Measurements from ENCODE around the gene CYP27A1.

Gene CYP27A1

GRCh38 chr2:218781691-218782527 lies at the start of gene CYP27A1:
Gene CYP27A1 (plus strand): TSS chr2:218782147. CDS start chr2:218782183, 36 bp downstream.
- Mint-ChIP-seq H3K4me1 (ENCODE audit: low read depth) (peaks cover 8% of the 10 kb centered on the region), H3K9me3 (peaks cover 9% of the 10 kb centered on the region), H3K4me3 (no peak within 1 kb of the TSS), H3K27me3 (peaks cover 55% of the 10 kb centered on the region), H3K27ac (no peak within 1 kb of the TSS), H3K36me3 (ENCODE audit: low read depth) (peaks cover 9% of the 10 kb centered on the region)
- no peak for DNase-seq

- Mint-ChIP-seq H3K4me3 (no peak overlapping the region), H3K27ac (no peak overlapping the region), H3K36me3 (ENCODE audit: low read depth) (peaks cover 76% of the 10 kb centered on the region), H3K27me3 (no peaks in the 10 kb centered on the region), H3K4me1 (ENCODE audit: low read depth) (peaks cover 26% of the 10 kb centered on the region), H3K9me3 (peaks cover under 1% of the 10 kb centered on the region)
- DNase-seq, result no peak
Measured at GRCh38 chr2:218732761-218733158, 49.2 kb upstream of the CYP27A1 start.

DNA sequence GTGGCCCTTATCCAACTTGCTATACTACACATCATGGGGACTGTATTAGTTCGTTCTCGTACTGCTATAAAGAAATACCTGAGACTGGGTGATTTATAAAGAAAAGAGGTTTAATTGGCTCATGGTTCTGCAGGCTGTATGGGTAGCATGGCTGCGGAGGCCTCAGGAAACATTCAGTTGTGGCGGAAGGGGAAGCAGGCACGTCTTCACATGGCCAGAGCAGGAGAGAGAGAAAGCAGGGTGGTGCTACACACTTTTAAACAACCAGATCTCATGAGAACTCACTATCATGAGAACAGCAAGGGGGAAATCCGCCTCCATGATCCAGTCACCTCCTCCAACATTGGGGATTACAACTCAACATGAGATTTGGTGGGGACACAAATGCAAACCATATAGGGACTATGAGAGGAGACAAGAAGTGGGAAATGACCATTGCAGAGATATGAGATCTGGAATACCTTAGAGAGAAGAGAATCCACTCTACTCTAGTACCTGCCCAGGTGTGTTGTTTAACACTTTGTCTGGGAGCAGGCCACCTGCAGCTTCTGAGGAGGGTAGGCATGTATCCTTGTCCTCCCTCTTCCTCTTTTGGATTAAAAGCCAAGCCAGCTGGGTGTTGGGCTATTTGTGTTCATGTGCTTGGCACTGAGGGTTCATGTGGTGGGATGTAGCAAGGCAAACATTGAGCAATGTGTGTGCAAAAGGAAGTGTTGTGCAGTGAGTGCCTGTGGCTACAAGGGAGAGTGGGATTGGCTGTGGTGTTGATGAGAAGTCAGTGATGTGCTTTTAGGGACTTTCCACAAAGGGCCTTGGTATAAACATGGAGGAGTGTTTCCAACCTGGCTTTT lies 48.6 kb upstream of the CYP27A1 start:
- Mint-ChIP-seq H3K9me3 (no peaks in the 10 kb centered on the region), H3K27ac (peak overlapping the region; percentile 29), H3K4me3 (no peak overlapping the region), H3K4me1 (ENCODE audit: low read depth) (peaks cover 25% of the 10 kb centered on the region), H3K36me3 (ENCODE audit: low read depth) (peaks cover 79% of the 10 kb centered on the region), H3K27me3 (no peaks in the 10 kb centered on the region)
- no peak for DNase-seq

GRCh38 chr2:218734190-218734975 lies 47.6 kb upstream of the CYP27A1 start:
- H3K27ac Mint-ChIP-seq, result no peak overlapping the region
- H3K4me3 Mint-ChIP-seq, result no peak overlapping the region

DNA sequence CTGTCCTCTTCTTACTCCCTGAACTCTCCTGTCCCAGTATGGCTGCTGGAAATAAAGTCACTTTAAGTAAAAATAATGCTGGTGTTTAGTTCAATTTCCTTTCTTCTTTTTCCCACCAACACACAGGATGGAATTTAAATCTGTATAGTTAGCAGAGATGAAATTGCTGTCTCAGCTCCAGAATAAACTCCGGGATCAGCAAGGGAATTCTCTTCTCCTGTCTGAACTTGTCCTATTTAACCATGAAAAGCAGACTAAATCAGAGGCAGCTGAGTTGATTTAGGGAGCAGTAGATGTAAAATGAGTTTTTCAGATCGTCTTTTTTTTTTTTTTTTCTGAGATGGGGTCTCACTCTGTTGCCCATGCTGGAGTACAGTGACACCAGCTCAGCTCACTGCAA lies 45.4 kb upstream of the CYP27A1 start:
- Mint-ChIP-seq H3K4me3 (no peak overlapping the region), H3K27me3 (no peaks in the 10 kb centered on the region), H3K27ac (no peak overlapping the region), H3K4me1 (ENCODE audit: low read depth) (peaks cover 22% of the 10 kb centered on the region), H3K36me3 (ENCODE audit: low read depth) (peaks cover 91% of the 10 kb centered on the region), H3K9me3 (no peaks in the 10 kb centered on the region)
- DNase-seq, result no peak

More at GRCh38 chr2:218734190-218734975, 47.6 kb upstream of the CYP27A1 start:
- no peak for DNase-seq
- Mint-ChIP-seq H3K4me1 (ENCODE audit: low read depth) (peaks cover 25% of the 10 kb centered on the region), H3K9me3 (no peaks in the 10 kb centered on the region), H3K27me3 (no peaks in the 10 kb centered on the region), H3K36me3 (ENCODE audit: low read depth) (peaks cover 81% of the 10 kb centered on the region)

DNA sequence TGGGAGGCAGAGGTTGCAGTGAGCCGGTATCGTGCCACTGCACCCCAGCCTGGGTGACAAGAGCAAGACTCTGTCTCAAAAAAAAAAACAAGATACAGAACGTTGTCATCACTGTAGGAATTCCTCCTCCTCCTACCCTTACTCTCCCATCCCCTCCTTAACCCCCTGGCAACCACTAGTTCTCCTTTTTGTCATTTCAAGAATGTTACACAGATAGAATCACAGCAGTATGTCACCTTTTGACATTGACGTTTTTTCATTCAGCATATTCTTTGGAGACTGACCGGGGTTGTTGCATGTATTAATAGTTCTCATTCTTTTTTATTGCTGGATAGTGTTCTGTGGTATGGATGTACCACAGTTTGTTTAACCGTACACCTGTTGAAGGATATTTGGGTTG lies 38.9 kb upstream of the CYP27A1 start:
- no peak for DNase-seq
- H3K4me1 Mint-ChIP-seq (ENCODE audit: low read depth), result peaks cover 20% of the 10 kb centered on the region
- H3K27ac Mint-ChIP-seq, result no peak overlapping the region
- no peak overlapping the region for H3K4me3 Mint-ChIP-seq
- no peaks in the 10 kb centered on the region for H3K27me3 Mint-ChIP-seq
- no peaks in the 10 kb centered on the region for H3K9me3 Mint-ChIP-seq
- peaks cover 91% of the 10 kb centered on the region for H3K36me3 Mint-ChIP-seq (ENCODE audit: low read depth)

DNA sequence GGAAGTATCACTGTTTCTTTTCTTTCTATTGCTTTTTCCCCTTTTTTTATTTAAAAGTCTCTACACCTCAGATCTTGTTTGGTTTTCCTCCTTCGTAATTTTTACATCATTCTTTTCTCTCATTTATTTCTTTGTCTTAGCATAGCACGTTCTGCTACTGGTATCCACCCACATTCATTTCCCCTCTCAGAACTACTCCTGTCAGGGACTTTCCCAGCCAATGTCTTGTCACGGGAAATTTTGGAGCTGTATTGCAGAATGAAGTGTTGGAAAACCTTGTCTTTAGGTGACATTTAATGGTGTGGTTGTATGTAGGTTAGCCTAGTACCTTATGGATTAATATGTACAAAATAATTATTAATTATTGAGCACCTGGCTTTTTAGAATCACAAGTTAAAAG lies 37.3 kb upstream of the CYP27A1 start:
- Mint-ChIP-seq H3K4me1 (ENCODE audit: low read depth) (peaks cover 20% of the 10 kb centered on the region), H3K4me3 (no peak overlapping the region), H3K9me3 (no peaks in the 10 kb centered on the region), H3K36me3 (ENCODE audit: low read depth) (peaks cover 90% of the 10 kb centered on the region), H3K27ac (peak overlapping the region; percentile 63), H3K27me3 (no peaks in the 10 kb centered on the region)
- no peak for DNase-seq

DNA sequence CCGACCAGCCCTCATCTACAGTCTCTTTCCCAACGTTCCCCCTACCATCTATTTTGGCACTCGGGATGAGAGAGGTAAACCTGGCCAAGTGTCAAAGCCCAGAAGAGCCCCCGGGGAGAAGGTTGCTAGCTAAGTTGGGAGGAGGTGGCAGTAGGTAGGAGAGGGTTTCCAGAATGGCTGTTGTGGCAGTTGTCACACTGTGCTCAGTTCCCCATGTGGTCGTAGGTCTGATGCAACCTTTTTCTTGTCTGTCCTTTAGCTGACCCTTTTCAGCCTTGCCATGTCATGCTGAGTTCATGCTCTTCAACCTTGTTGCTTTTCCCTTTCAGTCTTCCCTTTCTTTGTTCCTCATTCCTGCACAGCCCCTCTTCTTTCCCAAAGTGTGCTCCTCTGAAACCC lies 36.8 kb upstream of the CYP27A1 start:
- Mint-ChIP-seq H3K36me3 (ENCODE audit: low read depth) (peaks cover 90% of the 10 kb centered on the region), H3K4me3 (no peak overlapping the region), H3K9me3 (no peaks in the 10 kb centered on the region), H3K4me1 (ENCODE audit: low read depth) (peaks cover 20% of the 10 kb centered on the region), H3K27me3 (no peaks in the 10 kb centered on the region), H3K27ac (peak overlapping the region; percentile 45)
- DNase-seq, result no peak

GRCh38 chr2:218745559-218746469 lies 36.1 kb upstream of the CYP27A1 start:
- H3K36me3 Mint-ChIP-seq (ENCODE audit: low read depth), result peaks cover 90% of the 10 kb centered on the region
- H3K9me3 Mint-ChIP-seq, result no peaks in the 10 kb centered on the region
- DNase-seq, result no peak
- no peaks in the 10 kb centered on the region for H3K27me3 Mint-ChIP-seq
- H3K27ac Mint-ChIP-seq, result peak overlapping the region; percentile 47
- peaks cover 20% of the 10 kb centered on the region for H3K4me1 Mint-ChIP-seq (ENCODE audit: low read depth)
- H3K4me3 Mint-ChIP-seq, result no peak overlapping the region

- no peak for DNase-seq
- Mint-ChIP-seq H3K4me3 (no peak overlapping the region), H3K4me1 (ENCODE audit: low read depth) (peaks cover 20% of the 10 kb centered on the region), H3K27me3 (no peaks in the 10 kb centered on the region), H3K36me3 (ENCODE audit: low read depth) (peaks cover 90% of the 10 kb centered on the region), H3K9me3 (no peaks in the 10 kb centered on the region), H3K27ac (no peak overlapping the region)
Measured at GRCh38 chr2:218746470-218746795, 35.5 kb upstream of the CYP27A1 start.

- DNase-seq, result no peak
- H3K4me1 Mint-ChIP-seq (ENCODE audit: low read depth), result peaks cover 20% of the 10 kb centered on the region
- H3K27me3 Mint-ChIP-seq, result no peaks in the 10 kb centered on the region
- no peak overlapping the region for H3K27ac Mint-ChIP-seq
- H3K36me3 Mint-ChIP-seq (ENCODE audit: low read depth), result peaks cover 90% of the 10 kb centered on the region
- no peak overlapping the region for H3K4me3 Mint-ChIP-seq
- H3K9me3 Mint-ChIP-seq, result no peaks in the 10 kb centered on the region
Measured at GRCh38 chr2:218746960-218747359, 35.0 kb upstream of the CYP27A1 start.

DNA sequence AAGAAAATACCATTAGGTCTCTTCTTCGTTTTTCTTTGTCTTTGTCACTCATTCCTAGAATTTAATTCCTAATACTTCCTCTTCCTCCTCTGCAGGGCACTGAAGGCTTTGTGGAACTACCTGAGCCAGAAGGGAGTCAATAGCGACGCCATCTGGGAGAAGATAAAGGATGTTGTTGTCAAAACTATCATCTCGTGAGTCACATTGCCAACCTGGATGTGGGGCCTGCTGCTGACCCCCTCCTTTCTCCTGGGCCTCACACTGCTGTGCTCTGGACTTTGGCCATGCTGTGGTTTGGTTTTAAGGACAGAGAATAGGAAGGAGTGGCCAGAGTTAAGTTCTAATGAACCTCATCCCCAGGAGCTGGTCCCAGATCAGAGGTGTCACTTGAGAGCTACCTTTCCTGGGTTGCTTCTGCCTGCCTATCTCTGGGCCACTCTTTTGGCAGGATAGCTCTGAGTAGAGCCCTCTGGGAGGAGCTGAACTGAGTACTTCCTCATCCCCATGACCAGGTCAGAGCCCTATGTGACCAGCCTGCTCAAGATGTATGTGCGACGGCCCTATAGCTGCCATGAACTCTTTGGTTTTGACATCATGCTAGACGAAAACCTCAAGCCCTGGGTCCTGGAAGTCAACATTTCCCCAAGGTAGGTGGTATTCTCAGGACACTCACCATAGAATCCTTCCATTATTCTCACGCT lies 33.1 kb upstream of the CYP27A1 start:
- no peak for DNase-seq
- peaks cover 94% of the 10 kb centered on the region for H3K36me3 Mint-ChIP-seq (ENCODE audit: low read depth)
- H3K27me3 Mint-ChIP-seq, result no peaks in the 10 kb centered on the region
- no peak overlapping the region for H3K4me3 Mint-ChIP-seq
- no peaks in the 10 kb centered on the region for H3K9me3 Mint-ChIP-seq
- H3K4me1 Mint-ChIP-seq (ENCODE audit: low read depth), result peaks cover 12% of the 10 kb centered on the region
- H3K27ac Mint-ChIP-seq, result no peak overlapping the region

- Mint-ChIP-seq H3K9me3 (no peaks in the 10 kb centered on the region), H3K36me3 (ENCODE audit: low read depth) (peaks cover 76% of the 10 kb centered on the region)
Measured at GRCh38 chr2:218754201-218754600, 27.7 kb upstream of the CYP27A1 start.

More at GRCh38 chr2:218754201-218754600, 27.7 kb upstream of the CYP27A1 start:
- Mint-ChIP-seq H3K27me3 (no peaks in the 10 kb centered on the region), H3K4me1 (ENCODE audit: low read depth) (no peaks in the 10 kb centered on the region), H3K27ac (no peak overlapping the region), H3K4me3 (no peak overlapping the region)
- no peak for DNase-seq

Measured in activated T-cell treated with anti-CD3 and anti-CD28 coated beads, Interleukin-2, amount 50 U/mL, for 24 hours (primary cell).